ENCODE data around the gene SLC20A1.
"Not testable (repeated sequence)": the region's sequence is repeated elsewhere in the genome, so short reads cannot be mapped to it uniquely, and the experiment has no call there.

SLC20A1 gene

DNA sequence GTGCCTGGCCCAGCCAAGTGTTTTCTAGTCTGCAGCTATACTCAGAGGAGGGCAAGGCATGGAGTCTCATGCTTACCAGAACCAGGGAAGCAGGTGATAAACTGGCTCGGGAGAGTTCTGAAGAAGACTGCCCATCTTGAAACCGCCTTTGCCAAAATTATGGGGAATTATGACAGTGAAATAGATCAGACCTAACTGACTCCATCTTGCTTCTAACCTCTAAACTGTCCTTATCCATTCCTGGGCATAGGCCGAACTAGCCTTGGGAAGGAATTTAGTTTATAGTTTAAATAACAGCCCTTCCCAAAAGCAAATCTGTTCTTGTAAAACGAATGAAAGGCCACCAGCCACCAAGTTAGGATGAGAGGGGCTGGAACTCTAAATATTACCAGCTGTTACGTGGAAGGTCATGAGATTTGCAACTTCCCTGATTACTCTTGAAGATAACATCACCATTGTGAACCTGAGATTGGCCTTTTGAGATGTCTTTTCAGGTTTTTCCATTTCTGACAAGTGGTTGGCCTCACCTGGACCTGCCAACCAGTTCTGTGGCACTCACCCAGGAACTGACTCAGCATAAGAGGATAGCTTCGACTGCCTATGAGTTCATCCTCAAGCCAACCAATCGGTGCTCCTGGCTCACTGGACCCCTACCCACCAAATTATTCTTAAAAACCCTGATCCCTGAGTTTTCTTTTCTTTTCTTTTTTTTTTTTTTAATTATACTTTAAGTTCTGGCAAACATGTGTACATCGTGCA lies 37.9 kb upstream of the SLC20A1 start:
- Histone ChIP-seq H3K9ac (ENCODE audit: low read depth, low read length) (no peak overlapping the region), H3K4me3 (ENCODE audit: low read depth in 1 of 2, low read length in 2 of 2) (no peak overlapping the region), H3K79me2 (ENCODE audit: insufficient read depth, low read length) (no peaks in the 10 kb centered on the region), H3K9me3 (ENCODE audit: insufficient read depth, low read length, severe bottlenecking) (no peaks in the 10 kb centered on the region), H4K20me1 (ENCODE audit: insufficient read depth, low read length) (no peaks in the 10 kb centered on the region), H3K36me3 (ENCODE audit: insufficient read depth, low read length) (no peaks in the 10 kb centered on the region), H3K4me1 (ENCODE audit: insufficient read depth, low read length) (no peaks in the 10 kb centered on the region), H3K4me2 (ENCODE audit: insufficient read depth, low read length) (no peak overlapping the region), H2AFZ (ENCODE audit: low read depth, low read length) (no peak overlapping the region), H3K27me3 (ENCODE audit: insufficient read depth, low read length, poor library complexity) (no peaks in the 10 kb centered on the region), H3K27ac (ENCODE audit: low read length) (no peak overlapping the region)
- TF ChIP-seq EZH2 (IDR thresholded peaks at IDR 0.05; ENCODE audit: borderline replicate concordance, low read depth, low read length, severe bottlenecking) = no peak
- TF ChIP-seq, protein P1, sequence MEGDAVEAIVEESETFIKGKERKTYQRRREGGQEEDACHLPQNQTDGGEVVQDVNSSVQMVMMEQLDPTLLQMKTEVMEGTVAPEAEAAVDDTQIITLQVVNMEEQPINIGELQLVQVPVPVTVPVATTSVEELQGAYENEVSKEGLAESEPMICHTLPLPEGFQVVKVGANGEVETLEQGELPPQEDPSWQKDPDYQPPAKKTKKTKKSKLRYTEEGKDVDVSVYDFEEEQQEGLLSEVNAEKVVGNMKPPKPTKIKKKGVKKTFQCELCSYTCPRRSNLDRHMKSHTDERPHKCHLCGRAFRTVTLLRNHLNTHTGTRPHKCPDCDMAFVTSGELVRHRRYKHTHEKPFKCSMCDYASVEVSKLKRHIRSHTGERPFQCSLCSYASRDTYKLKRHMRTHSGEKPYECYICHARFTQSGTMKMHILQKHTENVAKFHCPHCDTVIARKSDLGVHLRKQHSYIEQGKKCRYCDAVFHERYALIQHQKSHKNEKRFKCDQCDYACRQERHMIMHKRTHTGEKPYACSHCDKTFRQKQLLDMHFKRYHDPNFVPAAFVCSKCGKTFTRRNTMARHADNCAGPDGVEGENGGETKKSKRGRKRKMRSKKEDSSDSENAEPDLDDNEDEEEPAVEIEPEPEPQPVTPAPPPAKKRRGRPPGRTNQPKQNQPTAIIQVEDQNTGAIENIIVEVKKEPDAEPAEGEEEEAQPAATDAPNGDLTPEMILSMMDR (IDR thresholded peaks at IDR 0.05; ENCODE audit: borderline replicate concordance, extremely low read depth, low read length, poor library complexity, severe bottlenecking) = no peak
- no peak for DNase-seq
- ATAC-seq (ENCODE audit: insufficient read depth, low read depth) = no peak

DNA sequence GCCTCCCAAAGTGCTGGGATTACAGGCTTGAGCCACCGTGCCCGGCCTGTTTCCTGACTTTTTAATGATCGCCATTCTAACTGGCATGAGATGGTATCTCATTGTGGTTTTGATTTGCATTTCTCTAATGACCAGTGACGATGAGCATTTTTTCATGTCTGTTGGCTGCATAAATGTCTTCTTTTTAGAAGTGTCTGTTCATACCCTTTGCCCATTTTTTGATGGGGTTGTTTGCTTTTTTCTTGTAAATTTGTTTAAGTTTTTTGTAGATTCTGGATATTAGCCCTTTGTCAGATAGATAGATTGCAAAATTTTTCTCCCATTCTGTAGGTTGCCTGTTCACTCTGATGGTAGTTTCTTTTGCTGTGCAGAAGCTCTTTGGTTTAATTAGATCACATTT lies 36.4 kb upstream of the SLC20A1 start:
- DNase-seq; H3K4me3 ChIP-seq (ENCODE audit: low read depth in 1 of 2, low read length in 2 of 2); H3K4me1 ChIP-seq (ENCODE audit: insufficient read depth, low read length); H3K79me2 ChIP-seq (ENCODE audit: insufficient read depth, low read length); ATAC-seq (ENCODE audit: insufficient read depth, low read depth); H2AFZ ChIP-seq (ENCODE audit: low read depth, low read length); H3K36me3 ChIP-seq (ENCODE audit: insufficient read depth, low read length); H3K27me3 ChIP-seq (ENCODE audit: insufficient read depth, low read length, poor library complexity); H3K9me3 ChIP-seq (ENCODE audit: insufficient read depth, low read length, severe bottlenecking); H3K9ac ChIP-seq (ENCODE audit: low read depth, low read length); H3K27ac ChIP-seq (ENCODE audit: low read length); H4K20me1 ChIP-seq (ENCODE audit: insufficient read depth, low read length); H3K4me2 ChIP-seq (ENCODE audit: insufficient read depth, low read length): not testable (repeated sequence)

DNA sequence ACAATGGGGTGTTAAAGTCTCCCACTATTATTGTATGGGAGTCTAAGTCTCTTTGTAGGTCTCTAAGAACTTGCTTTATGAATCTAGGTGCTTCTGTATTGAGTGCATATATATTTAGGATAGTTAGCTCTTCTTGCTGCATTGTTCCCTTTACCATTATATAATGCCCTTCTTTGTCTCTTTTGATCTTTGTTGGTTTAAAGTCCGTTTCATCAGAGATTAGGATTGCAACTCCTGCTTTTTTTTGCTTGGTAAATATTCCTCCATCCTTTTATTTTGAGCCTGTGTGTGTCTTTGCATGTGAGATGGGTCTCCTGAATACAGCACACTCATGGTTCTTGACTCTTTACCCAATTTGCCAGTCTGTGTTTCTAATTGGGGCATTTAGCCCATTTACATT lies 33.5 kb upstream of the SLC20A1 start:
- H3K36me3 ChIP-seq (ENCODE audit: insufficient read depth, low read length); ATAC-seq (ENCODE audit: insufficient read depth, low read depth); H3K9ac ChIP-seq (ENCODE audit: low read depth, low read length); H3K4me2 ChIP-seq (ENCODE audit: insufficient read depth, low read length); H3K4me1 ChIP-seq (ENCODE audit: insufficient read depth, low read length); H3K27me3 ChIP-seq (ENCODE audit: insufficient read depth, low read length, poor library complexity); H3K9me3 ChIP-seq (ENCODE audit: insufficient read depth, low read length, severe bottlenecking); H3K79me2 ChIP-seq (ENCODE audit: insufficient read depth, low read length); H3K4me3 ChIP-seq (ENCODE audit: low read depth in 1 of 2, low read length in 2 of 2); H2AFZ ChIP-seq (ENCODE audit: low read depth, low read length); H4K20me1 ChIP-seq (ENCODE audit: insufficient read depth, low read length); DNase-seq; H3K27ac ChIP-seq (ENCODE audit: low read length): not testable (repeated sequence)

DNA sequence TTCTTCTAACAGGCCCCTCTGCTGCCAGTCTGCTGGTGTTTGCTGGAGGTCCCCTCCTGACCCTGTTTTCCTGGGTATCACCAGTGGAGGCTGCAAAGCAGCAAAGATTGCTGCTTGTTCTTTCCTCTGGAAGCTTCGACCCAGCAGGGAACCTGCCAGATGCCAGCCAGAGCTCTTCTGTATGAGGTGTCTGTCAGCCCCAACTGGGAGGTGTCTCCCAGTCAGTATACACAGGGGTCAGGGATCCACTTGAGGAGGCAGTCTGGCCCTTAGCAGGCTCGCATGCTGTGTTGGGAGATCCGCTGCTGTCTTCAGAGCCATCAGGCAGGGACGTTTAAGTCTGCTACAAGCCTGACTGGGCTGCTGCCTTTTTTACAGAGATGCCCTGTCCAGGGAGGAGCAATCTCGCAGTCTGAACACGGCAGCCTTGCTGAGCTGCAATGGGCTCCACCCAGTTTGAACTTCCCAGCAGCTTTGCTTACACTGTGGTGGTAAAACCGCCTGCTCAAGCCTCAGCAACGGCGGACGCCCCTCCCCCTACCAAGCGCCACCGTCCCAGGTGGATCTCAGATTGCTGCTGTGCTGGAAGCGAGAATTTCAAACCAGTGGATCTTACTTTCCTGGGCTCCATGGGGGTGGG lies 31.4 kb upstream of the SLC20A1 start:
- H3K9me3 ChIP-seq (ENCODE audit: insufficient read depth, low read length, severe bottlenecking) = no peaks in the 10 kb centered on the region
- ATAC-seq (ENCODE audit: insufficient read depth, low read depth) (no peak), DNase-seq (no peak)
- no peaks in the 10 kb centered on the region for H3K4me1 ChIP-seq (ENCODE audit: insufficient read depth, low read length)
- H3K27ac ChIP-seq (ENCODE audit: low read length) = no peak overlapping the region
- no peak overlapping the region for H3K4me3 ChIP-seq (ENCODE audit: low read depth in 1 of 2, low read length in 2 of 2)
- H3K79me2 ChIP-seq (ENCODE audit: insufficient read depth, low read length) = no peaks in the 10 kb centered on the region
- H2AFZ ChIP-seq (ENCODE audit: low read depth, low read length) = no peak overlapping the region
- no peaks in the 10 kb centered on the region for H3K36me3 ChIP-seq (ENCODE audit: insufficient read depth, low read length)
- no peak overlapping the region for H3K9ac ChIP-seq (ENCODE audit: low read depth, low read length)
- no peaks in the 10 kb centered on the region for H4K20me1 ChIP-seq (ENCODE audit: insufficient read depth, low read length)
- no peaks in the 10 kb centered on the region for H3K27me3 ChIP-seq (ENCODE audit: insufficient read depth, low read length, poor library complexity)
- H3K4me2 ChIP-seq (ENCODE audit: insufficient read depth, low read length) = no peak overlapping the region
- TF ChIP-seq EZH2 (IDR thresholded peaks at IDR 0.05; ENCODE audit: borderline replicate concordance, low read depth, low read length, severe bottlenecking) = no peak
- TF ChIP-seq, protein P1 (IDR thresholded peaks at IDR 0.05; ENCODE audit: borderline replicate concordance, extremely low read depth, low read length, poor library complexity, severe bottlenecking) = no peak

Data from DND-41 (cell line).